SU-DHL-6 (cell line): ENCODE measurements around the gene FHIP1A.
"Not testable (repeated sequence)": the region's sequence is repeated elsewhere in the genome, so short reads cannot be mapped to it uniquely, and the experiment has no call there.

Source experiments
- H2AFZ ChIP-seq: fragments of 200-600 bp; sonication (generic); 2 replicates; pipeline ENCODE4 v1.6.1; 2014; ENCODE audit warnings: low read depth, mild to moderate bottlenecking, moderate library complexity, mixed read lengths, antibody characterized with exemption, low read length; ENCODE audit not compliant: severe bottlenecking
- H3F3A ChIP-seq: fragments of 200-600 bp; shearing (Covaris generic); 2 replicates; pipeline ENCODE4 v1.6.0; 2016; ENCODE audit warnings: antibody characterized with exemption, mild to moderate bottlenecking; ENCODE audit not compliant: insufficient read depth
- H3K27ac ChIP-seq: fragments of 200-600 bp; sonication (generic); 2 replicates; pipeline ENCODE4 v1.5.1; 2016; ENCODE audit warnings: low read depth, mild to moderate bottlenecking, low read length, moderate library complexity, mixed read lengths
- H3K27me3 ChIP-seq: fragments of 200-600 bp; sonication (generic), shearing (Covaris generic); 2 replicates; pipeline ENCODE4 v1.6.0; 2014; ENCODE audit warnings: mild to moderate bottlenecking, low read length
- H3K36me3 ChIP-seq: fragments of 200-600 bp; sonication (generic); 2 replicates; pipeline ENCODE4 v1.6.1; 2014; ENCODE audit warnings: mild to moderate bottlenecking, low read length, mixed read lengths
- H3K4me2 ChIP-seq: fragments of 300-600, 200-600 bp; shearing (Covaris generic), sonication (generic); 2 replicates; pipeline ENCODE4 v1.6.0; 2014; ENCODE audit warnings: low read length, low read depth, mild to moderate bottlenecking; ENCODE audit not compliant: poor library complexity, severe bottlenecking
- H3K4me3 ChIP-seq: fragments of 200-600 bp; sonication (generic); 2 replicates; pipeline ENCODE4 v1.5.1; 2014; ENCODE audit warnings: antibody characterized with exemption, low read length, mild to moderate bottlenecking, mixed read lengths; ENCODE audit not compliant: insufficient read depth, poor library complexity, severe bottlenecking
- H3K79me2 ChIP-seq: fragments of 200-600 bp; sonication (generic); 2 replicates; pipeline ENCODE4 v1.6.1; 2014; ENCODE audit warnings: mild to moderate bottlenecking, low read length, moderate library complexity; ENCODE audit not compliant: insufficient read depth
- H3K9ac ChIP-seq: fragments of 200-600 bp; sonication (generic); 2 replicates; pipeline ENCODE4 v1.7.0; 2014; ENCODE audit warnings: mild to moderate bottlenecking, low read length
- H3K9me2 ChIP-seq: fragments of 200-600 bp; sonication (generic); replicated peaks from 2 replicates; pipeline ENCODE4 v1.6.1; 2014; ENCODE audit warnings: low read length; ENCODE audit not compliant: insufficient read depth
- H3K9me3 ChIP-seq: fragments of 200-600 bp; sonication (generic); 2 replicates; pipeline ENCODE4 v1.6.1; 2014; ENCODE audit warnings: low read length, mixed read lengths; ENCODE audit not compliant: insufficient read depth
- H4K20me1 ChIP-seq: fragments of 200-600 bp; sonication (generic); 2 replicates; pipeline ENCODE4 v1.6.1; 2014; ENCODE audit warnings: low read depth, mild to moderate bottlenecking, antibody characterized with exemption, low read length, moderate library complexity, mixed read lengths
- EZH2phosphoT487 ChIP-seq: fragments of 200-600 bp; sonication (generic), shearing (Covaris generic); conservative IDR thresholded peaks from 2 replicates; pipeline ENCODE4 v1.6.1; 2018; ENCODE audit warnings: mild to moderate bottlenecking, antibody characterized with exemption, low read length, moderate library complexity, mixed read lengths
- TF ChIP-seq, protein P1 (sequence below): fragments of 200-600 bp; sonication (generic); IDR thresholded peaks from one replicate; pipeline ENCODE4 v1.5.1; 2017; ENCODE audit warnings: antibody characterized with exemption, mild to moderate bottlenecking, low read length, moderate library complexity; ENCODE audit not compliant: insufficient read depth, poor library complexity, severe bottlenecking

The FHIP1A gene

DNA sequence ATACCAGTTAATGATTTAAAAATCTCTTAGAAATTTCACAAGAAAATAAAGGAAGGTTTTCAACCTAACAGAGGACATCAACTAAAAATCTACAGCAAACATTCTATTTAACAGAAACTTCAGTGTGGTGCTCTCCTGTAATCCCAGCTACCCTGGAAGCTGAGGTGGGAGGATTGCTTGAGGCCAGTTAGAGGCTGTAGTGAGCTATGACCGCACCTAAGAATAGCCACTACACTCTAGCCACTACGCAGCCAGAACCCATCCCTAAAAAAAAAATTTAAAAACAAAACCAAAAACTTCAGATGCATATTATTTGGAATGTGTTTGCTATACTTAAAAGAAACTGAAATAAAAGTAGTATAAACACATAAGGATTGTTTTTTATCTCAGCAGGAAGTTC lies 7.2 kb upstream of the FHIP1A start:
- H2AFZ ChIP-seq: no peak overlapping the region
- H3K36me3 ChIP-seq: no peaks in the 10 kb centered on the region
- H3K9me2 ChIP-seq: no peaks in the 10 kb centered on the region
- H3K4me2 ChIP-seq: no peak overlapping the region
- no peaks in the 10 kb centered on the region for H3K9me3 ChIP-seq
- no peak overlapping the region for H3K4me3 ChIP-seq
- H3F3A ChIP-seq: no peaks in the 10 kb centered on the region
- H4K20me1 ChIP-seq: no peaks in the 10 kb centered on the region
- H3K27ac ChIP-seq: no peak overlapping the region
- no peaks in the 10 kb centered on the region for H3K79me2 ChIP-seq
- no peak for TF ChIP-seq EZH2phosphoT487
- TF ChIP-seq, protein P1, sequence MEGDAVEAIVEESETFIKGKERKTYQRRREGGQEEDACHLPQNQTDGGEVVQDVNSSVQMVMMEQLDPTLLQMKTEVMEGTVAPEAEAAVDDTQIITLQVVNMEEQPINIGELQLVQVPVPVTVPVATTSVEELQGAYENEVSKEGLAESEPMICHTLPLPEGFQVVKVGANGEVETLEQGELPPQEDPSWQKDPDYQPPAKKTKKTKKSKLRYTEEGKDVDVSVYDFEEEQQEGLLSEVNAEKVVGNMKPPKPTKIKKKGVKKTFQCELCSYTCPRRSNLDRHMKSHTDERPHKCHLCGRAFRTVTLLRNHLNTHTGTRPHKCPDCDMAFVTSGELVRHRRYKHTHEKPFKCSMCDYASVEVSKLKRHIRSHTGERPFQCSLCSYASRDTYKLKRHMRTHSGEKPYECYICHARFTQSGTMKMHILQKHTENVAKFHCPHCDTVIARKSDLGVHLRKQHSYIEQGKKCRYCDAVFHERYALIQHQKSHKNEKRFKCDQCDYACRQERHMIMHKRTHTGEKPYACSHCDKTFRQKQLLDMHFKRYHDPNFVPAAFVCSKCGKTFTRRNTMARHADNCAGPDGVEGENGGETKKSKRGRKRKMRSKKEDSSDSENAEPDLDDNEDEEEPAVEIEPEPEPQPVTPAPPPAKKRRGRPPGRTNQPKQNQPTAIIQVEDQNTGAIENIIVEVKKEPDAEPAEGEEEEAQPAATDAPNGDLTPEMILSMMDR: no peak
- no peak overlapping the region for H3K9ac ChIP-seq
- no peaks in the 10 kb centered on the region for H3K27me3 ChIP-seq

DNA sequence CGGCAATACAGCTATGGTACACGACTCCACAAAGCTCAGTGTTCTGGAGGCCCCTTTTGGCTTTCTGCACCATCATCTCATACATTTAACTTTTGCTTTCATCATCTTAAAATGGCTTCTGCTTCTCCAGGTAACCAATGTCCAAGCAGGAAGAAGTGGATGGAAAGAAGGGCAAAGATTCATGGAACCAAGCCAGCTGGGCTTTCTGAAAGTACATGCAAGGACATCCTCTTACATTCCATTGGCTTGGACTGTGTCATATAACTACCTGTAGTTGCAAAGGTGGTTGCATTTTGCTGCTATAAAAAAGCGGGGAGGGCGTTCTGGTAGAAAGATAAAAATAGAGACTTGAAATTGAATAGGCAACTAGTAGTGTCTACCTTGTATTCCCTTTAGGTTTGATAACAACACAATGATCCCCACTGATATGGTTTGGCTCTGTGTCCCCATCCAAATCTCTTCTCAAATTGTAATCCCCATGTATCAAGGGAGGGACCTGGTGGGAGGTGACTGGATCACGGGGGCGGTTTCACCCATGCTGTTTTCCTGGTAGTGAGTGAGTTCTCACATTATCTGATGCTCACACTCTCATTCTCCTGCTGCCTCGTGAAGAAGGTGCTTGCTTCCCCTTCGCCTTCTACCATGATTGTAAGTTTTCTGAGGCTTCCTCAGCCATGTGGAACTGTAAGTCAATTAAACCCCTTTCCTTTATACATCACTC lies 6.7 kb upstream of the FHIP1A start:
- Histone ChIP-seq H3K9ac (no peak overlapping the region), H3K27ac (no peak overlapping the region), H3K4me2 (no peak overlapping the region), H3K9me2 (no peaks in the 10 kb centered on the region), H3K4me3 (no peak overlapping the region), H2AFZ (no peak overlapping the region), H3K9me3 (no peaks in the 10 kb centered on the region), H3K36me3 (no peaks in the 10 kb centered on the region), H3F3A (no peaks in the 10 kb centered on the region), H4K20me1 (no peaks in the 10 kb centered on the region), H3K79me2 (no peaks in the 10 kb centered on the region), H3K27me3 (no peaks in the 10 kb centered on the region)
- no peak for TF ChIP-seq EZH2phosphoT487
- TF ChIP-seq, protein P1: no peak

DNA sequence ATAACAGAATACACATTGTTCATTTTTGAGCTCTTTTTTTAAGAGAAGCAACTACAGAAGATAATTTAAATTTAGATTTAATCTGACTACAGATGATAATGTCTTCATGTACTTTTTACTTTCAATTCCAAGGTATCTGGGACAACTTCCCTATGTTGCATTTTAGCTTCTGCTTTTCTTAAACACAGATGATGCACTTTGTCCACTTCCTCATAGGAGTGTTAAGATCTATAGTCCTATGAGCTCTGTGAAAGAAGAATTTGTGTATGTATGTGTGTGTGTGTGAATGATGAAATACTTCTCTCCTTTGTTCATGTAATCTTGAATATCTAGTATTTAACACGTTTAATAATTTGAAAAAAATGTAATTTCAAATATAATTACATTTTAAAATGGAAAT lies 5.3 kb upstream of the FHIP1A start:
- Histone ChIP-seq H3K79me2 (no peaks in the 10 kb centered on the region), H3K9me2 (no peaks in the 10 kb centered on the region), H3K27me3 (no peaks in the 10 kb centered on the region), H3K9ac (no peak overlapping the region), H3K36me3 (no peaks in the 10 kb centered on the region), H3K27ac (no peak overlapping the region), H4K20me1 (no peaks in the 10 kb centered on the region), H3K4me3 (no peak overlapping the region), H3F3A (no peaks in the 10 kb centered on the region), H3K4me2 (no peak overlapping the region), H3K9me3 (no peaks in the 10 kb centered on the region), H2AFZ (no peak overlapping the region)
- TF ChIP-seq EZH2phosphoT487: no peak
- TF ChIP-seq, protein P1: no peak

DNA sequence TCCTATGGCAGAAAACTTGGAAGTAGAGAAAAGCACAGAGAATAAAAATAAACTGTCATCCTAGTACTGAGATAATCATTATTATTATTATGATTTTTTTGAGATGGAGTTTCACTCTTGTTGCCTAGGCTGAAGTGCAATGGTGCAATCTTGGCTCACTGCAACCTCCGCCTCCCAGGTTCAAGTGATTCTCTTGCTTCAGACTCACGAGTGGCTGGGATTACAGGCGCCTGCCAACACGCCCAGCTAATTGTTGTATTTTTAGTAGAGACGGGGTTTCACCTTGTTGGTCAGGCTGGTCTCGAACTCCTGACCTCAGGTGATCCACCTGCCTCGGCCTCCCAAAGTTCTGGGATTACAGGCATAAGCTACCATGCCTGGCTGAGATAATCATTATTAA lies 4.2 kb upstream of the FHIP1A start:
- H3K36me3 ChIP-seq, H3K79me2 ChIP-seq, H2AFZ ChIP-seq, H3K4me3 ChIP-seq, H3K4me2 ChIP-seq, H3K27ac ChIP-seq, H3K9me3 ChIP-seq, H3K9me2 ChIP-seq, H3K27me3 ChIP-seq, H3K9ac ChIP-seq, H4K20me1 ChIP-seq, H3F3A ChIP-seq: not testable (repeated sequence)
